Fibroblast of lung (primary cell): ENCODE measurements around the gene PDE4B.

Source experiments
- CTCF ChIP-seq, 2 donors: IDR thresholded peaks in 1 of 2; conservative IDR thresholded peaks in 1 of 2; 1 replicate in 1 of 2; 2 replicates in 1 of 2; pipeline ENCODE4 v1.5.1; 2011 to 2012; ENCODE audit warnings: low read length in 2 of 2, control low read depth in 1 of 2, inconsistent platforms in 1 of 2, low read depth in 1 of 2, mild to moderate bottlenecking in 1 of 2
- EZH2 ChIP-seq: IDR thresholded peaks from 2 replicates; pipeline ENCODE4 v1.5.1; 2012; ENCODE audit warnings: low read length, control low read depth, mild to moderate bottlenecking; ENCODE audit errors: missing control alignments

GRCh38 chr1:66291531-66291864 lies 498.8 kb downstream of the PDE4B start:
- no peak for TF ChIP-seq CTCF (conservative IDR thresholded peaks at IDR 0.05 in 1 of 2, IDR thresholded peaks at IDR 0.05 in 1 of 2; ENCODE audit: low read depth in 1 of 2, low read length in 2 of 2)
- no peak for TF ChIP-seq EZH2
